ENCODE measurements around the gene TEX9.

GRCh38 chr15:56323435-56323834 is 41.8 kb upstream of the TEX9 start:
- TF ChIP-seq POLR2A (IDR thresholded peaks at IDR 0.05; ENCODE audit: low read length) (no peak), GATA1 (IDR thresholded peaks at IDR 0.05; ENCODE audit: low read depth, low read length) (no peak)

Measured in erythroblast (primary cell).